ENCODE results near the gene RIC1. TPM values are rescaled to one million over a fixed set of nuclear protein-coding genes. Genes with fewer than 3 reads are reported as not detected.
"Not testable (repeated sequence)": the region's sequence is repeated elsewhere in the genome, so short reads cannot be mapped to it uniquely, and the experiment has no call there.

The RIC1 gene
- total RNA-seq, 1 donor, result 62.9 TPM

- not testable (repeated sequence) for H3K27me3 ChIP-seq (ENCODE audit: insufficient read depth, low read length); H3K9me3 ChIP-seq (ENCODE audit: low read depth, low read length); H3K4me1 ChIP-seq (ENCODE audit: insufficient read depth, low read length); H3K4me3 ChIP-seq (ENCODE audit: low read length)
Observed at GRCh38 chr9:5717434-5717833, 88.5 kb downstream of the RIC1 start.

GRCh38 chr9:5718296-5719032, 89.6 kb downstream of the RIC1 start:
- Histone ChIP-seq H3K4me1 (ENCODE audit: insufficient read depth, low read length) (no peaks in the 10 kb centered on the region), H3K27me3 (ENCODE audit: insufficient read depth, low read length) (no peaks in the 10 kb centered on the region), H3K4me3 (ENCODE audit: low read length) (no peak overlapping the region), H3K9me3 (ENCODE audit: low read depth, low read length) (no peaks in the 10 kb centered on the region)

DNA sequence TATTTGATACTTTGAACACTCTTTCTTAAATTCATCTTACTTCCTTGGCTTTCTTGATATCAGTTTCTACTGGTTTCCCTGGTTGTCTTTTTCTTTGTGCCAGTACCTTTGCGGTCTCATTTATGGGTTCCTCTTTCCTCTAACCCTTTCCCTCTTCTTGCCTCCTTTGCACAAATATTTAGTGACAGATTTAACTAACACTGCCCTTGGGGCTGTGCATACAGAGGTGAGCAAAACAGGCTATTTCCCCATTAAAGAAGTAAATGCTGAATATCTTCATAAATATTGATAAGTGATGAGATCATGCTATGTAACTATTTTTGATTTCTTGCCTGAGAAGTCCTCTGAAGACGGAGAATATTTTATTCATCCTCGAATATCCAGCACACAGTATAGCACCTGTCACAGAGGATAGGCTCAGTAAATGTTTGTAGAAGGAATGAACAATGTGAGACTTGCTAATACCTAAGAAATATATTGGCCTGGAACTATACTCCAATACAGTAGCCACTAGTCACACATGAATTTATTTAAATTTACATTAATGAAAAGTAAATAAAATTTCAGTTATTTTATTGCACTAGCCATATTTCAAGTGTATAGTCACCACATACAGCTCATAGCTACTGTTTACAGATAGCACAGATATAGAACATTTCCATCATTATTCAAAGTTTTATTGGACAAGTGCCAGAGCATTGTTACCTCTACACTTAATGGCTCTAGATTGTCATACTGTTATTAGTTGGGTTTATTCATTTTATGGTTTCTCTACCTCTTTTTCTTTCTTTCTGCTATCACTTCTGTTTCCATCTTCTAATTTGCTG, 90.4 kb downstream of the RIC1 start:
- H3K9me3 ChIP-seq (ENCODE audit: low read depth, low read length), result no peaks in the 10 kb centered on the region
- H3K4me3 ChIP-seq (ENCODE audit: low read length), result no peak overlapping the region
- H3K27me3 ChIP-seq (ENCODE audit: insufficient read depth, low read length), result no peaks in the 10 kb centered on the region
- no peaks in the 10 kb centered on the region for H3K4me1 ChIP-seq (ENCODE audit: insufficient read depth, low read length)

DNA sequence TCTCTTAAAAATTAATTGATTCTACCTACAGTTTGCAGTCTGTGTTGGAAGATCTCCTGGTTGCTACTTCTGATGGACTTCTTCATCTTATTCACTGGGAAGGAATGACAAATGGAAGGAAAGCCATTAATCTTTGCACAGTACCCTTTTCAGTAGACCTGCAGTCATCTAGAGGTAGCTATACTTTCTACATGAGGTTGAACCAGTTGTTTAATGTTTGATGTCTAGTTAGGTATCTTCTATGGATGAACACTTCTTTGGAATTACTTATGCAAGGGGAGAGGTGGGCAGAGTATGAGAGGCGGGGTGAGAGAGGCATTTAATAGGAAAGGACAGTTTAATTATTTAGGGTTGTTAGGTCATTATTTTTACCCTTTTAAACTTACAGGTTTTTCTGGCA, 91.2 kb downstream of the RIC1 start:
- H3K4me1 ChIP-seq (ENCODE audit: insufficient read depth, low read length), result no peaks in the 10 kb centered on the region
- H3K4me3 ChIP-seq (ENCODE audit: low read length), result no peak overlapping the region
- no peaks in the 10 kb centered on the region for H3K9me3 ChIP-seq (ENCODE audit: low read depth, low read length)
- H3K27me3 ChIP-seq (ENCODE audit: insufficient read depth, low read length), result no peaks in the 10 kb centered on the region

DNA sequence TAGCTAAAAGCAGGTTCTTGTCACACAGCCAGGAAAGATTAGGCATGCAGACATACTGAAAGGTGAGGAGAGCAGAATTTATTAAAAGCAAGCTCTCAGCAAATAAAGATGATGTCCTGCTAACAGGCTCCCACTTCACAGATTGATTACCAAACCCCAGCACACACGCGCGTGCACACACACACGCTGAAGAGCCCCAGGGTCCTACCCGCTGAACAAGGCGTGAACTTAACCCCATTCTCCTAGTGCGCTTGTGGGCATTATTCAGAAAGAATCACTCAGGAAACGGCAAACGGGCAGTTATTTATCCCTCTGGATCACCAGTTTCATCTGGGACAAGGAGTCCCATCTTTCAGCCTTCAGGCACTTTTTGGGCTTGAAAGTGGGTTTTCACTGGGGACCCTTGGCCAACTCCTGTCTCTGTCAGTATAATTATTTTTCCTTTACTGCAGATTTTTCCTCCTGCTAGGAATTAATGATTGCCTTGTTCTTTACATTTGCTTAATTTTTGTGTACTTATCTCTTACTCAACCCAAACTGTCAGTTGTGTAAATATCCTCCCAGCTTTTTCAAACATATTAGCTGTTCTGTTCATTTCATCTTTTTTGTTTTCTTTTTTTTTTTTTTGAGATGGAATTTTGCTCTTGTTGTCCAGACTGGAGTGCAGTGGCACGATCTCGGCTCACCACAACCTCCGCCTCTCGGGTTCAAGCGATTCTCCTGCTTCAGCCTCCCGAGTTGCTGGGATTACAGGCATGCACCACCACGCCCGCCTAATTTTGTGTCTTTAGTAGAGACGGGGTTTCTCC, 92.6 kb downstream of the RIC1 start:
- H3K9me3 ChIP-seq (ENCODE audit: low read depth, low read length), result no peaks in the 10 kb centered on the region
- no peak overlapping the region for H3K4me3 ChIP-seq (ENCODE audit: low read length)
- H3K27me3 ChIP-seq (ENCODE audit: insufficient read depth, low read length), result no peaks in the 10 kb centered on the region
- no peaks in the 10 kb centered on the region for H3K4me1 ChIP-seq (ENCODE audit: insufficient read depth, low read length)

DNA sequence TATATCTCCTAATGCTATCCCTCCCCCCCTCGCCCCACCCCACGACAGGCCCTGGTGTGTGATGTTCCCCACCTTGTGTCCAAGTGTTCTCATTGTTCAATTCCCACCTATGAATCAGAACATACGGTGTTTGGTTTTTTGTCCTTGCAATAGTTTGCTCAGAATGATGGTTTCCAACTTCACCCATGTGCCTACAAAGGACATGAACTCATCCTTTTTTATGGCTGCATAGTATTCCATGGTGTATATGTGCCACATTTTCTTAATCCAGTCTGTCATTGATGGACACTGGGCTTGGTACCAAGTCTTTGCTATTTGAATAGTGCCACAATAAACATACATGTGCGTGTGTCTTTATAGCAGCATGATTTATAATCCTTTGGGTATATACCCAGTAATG, 93.8 kb downstream of the RIC1 start:
- not testable (repeated sequence) for H3K27me3 ChIP-seq (ENCODE audit: insufficient read depth, low read length); H3K9me3 ChIP-seq (ENCODE audit: low read depth, low read length); H3K4me1 ChIP-seq (ENCODE audit: insufficient read depth, low read length); H3K4me3 ChIP-seq (ENCODE audit: low read length)

DNA sequence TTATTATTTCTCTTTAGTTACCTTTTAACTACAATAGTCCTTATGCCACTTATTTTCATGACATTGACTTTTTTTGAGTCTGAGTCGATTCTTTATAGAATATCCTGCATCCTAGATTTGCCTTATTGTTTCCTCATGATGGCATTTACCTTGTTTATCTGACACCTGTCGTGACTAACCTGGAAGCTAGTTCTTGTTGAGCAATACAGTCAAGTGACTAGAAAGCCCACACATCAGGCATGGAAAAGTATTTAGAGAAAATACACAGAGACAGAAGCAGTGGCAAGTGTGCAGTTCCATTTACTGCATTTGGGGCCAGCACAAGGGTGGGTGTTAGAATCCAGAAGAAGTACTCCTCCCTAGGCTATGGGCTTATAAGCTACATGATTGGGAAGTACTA, 106.2 kb downstream of the RIC1 start:
- Histone ChIP-seq H3K9me3 (ENCODE audit: low read depth, low read length) (no peaks in the 10 kb centered on the region), H3K4me3 (ENCODE audit: low read length) (no peak overlapping the region), H3K4me1 (ENCODE audit: insufficient read depth, low read length) (no peaks in the 10 kb centered on the region), H3K27me3 (ENCODE audit: insufficient read depth, low read length) (no peaks in the 10 kb centered on the region)

DNA sequence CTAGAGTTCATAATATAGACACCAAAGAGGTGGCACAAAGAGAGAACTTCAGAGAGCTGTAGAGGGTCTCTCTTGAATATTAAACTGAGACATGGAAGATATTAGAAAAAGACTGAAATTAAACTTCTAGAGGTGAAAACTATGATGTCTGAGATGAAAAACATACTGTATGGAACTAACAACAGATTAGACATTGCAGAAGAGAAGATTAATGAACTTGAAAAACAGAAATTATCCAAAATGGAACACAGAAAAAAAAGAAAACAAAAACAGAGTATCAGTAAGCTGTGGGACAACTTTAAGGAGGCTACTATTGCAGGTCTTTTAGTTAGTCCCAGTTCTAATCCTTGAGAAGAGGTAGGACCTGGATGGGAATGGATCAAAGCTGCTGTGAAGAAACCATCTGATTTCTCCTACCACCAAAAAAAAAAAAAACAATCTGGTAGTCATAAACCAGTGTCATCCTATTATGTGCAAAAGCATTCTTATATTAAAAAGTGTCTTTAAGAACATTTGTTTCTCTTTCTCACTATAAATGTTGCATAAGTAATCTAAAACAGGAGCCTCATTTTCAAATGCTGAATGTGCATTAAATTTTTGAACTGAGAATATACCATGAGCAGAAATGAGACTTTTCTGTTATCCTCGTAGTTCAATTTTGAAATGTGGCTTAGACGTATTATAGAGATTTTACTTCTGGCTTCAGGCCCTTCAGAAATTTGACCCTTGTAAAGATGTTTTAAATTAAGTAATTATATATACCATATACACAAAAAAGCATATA, 107.8 kb downstream of the RIC1 start:
- Histone ChIP-seq H3K9me3 (ENCODE audit: low read depth, low read length) (no peaks in the 10 kb centered on the region), H3K4me1 (ENCODE audit: insufficient read depth, low read length) (no peaks in the 10 kb centered on the region), H3K4me3 (ENCODE audit: low read length) (no peak overlapping the region), H3K27me3 (ENCODE audit: insufficient read depth, low read length) (no peaks in the 10 kb centered on the region)

DNA sequence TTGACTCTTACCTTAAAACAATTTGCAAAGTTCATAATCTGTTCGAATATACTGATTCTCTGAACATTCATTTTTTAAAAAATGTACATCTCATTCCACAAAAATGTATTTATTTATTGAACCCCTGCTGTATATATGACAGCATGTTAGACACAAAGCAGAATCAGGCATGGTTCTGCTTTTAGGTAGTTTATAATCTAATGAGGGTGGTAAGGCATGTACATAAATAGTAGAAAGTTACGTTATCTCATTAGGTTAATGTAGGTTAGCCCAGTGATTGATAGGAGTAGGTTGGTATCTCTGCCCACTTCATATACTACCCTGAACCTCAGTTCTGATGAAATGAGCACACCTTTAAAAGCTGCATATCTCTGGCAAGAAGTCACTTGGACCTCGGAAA, 114.2 kb downstream of the RIC1 start:
- Histone ChIP-seq H3K9me3 (ENCODE audit: low read depth, low read length) (no peaks in the 10 kb centered on the region), H3K27me3 (ENCODE audit: insufficient read depth, low read length) (no peaks in the 10 kb centered on the region), H3K4me1 (ENCODE audit: insufficient read depth, low read length) (no peaks in the 10 kb centered on the region), H3K4me3 (ENCODE audit: low read length) (no peak overlapping the region)

DNA sequence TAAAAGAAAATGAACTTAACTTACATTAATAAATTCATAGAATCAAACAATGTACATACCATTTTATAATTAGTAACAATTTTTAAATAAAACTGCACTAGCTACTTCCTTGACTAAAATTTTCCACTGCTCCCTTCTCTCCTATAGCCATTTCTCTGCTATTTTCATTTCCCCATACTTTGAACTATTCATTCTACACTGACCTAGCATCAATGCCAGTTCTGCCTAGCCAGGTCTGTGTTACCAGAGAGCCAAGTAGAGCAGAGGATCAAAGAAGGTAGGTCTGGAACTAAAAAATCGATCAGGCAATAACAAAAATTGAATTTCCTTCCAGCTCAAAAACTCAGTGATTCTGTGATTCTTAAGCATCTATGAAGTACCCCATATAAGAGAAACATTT, 119.5 kb downstream of the RIC1 start:
- Histone ChIP-seq H3K4me1 (ENCODE audit: insufficient read depth, low read length) (no peaks in the 10 kb centered on the region), H3K4me3 (ENCODE audit: low read length) (no peak overlapping the region), H3K27me3 (ENCODE audit: insufficient read depth, low read length) (no peaks in the 10 kb centered on the region), H3K9me3 (ENCODE audit: low read depth, low read length) (no peaks in the 10 kb centered on the region)

DNA sequence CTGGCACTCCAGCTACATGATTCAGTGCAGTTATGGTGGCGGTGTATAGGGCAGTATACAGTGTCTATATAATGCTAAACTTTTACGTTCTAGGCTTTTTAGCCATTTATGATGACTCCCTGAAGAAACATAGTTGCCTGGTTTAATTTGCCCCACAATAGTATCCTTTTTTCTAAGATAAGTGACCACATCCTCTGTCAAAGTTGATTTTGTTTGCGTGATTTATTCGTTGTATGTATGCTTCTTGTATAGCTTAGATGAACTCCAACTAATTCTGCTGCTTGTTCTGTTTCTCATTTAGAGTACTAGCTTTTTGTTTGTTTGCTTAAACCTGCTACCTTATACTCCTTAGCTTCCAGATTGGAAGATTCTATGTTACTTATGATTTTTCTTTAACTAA, 120.4 kb downstream of the RIC1 start:
- no peaks in the 10 kb centered on the region for H3K4me1 ChIP-seq (ENCODE audit: insufficient read depth, low read length)
- no peak overlapping the region for H3K4me3 ChIP-seq (ENCODE audit: low read length)
- H3K27me3 ChIP-seq (ENCODE audit: insufficient read depth, low read length), result no peaks in the 10 kb centered on the region
- H3K9me3 ChIP-seq (ENCODE audit: low read depth, low read length), result no peaks in the 10 kb centered on the region

DNA sequence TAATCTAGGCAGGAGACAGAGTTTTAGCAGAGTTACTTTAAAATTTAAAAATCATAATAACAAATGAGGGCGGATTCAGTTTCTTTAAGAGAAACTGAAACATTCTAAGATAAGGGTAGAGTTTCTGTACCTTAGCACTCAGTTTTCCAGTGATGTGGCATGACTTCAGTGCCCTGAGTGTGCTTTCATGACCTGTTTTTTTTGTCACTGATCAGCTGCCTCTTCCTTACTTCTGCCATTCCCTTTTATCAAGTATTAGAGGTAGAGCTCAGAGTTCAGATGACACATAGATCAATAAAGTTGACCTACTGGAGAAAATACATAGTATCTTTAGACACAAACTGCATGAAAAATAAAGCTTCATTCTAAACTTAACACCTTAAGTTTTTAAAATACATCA, 121.7 kb downstream of the RIC1 start:
- Histone ChIP-seq H3K27me3 (ENCODE audit: insufficient read depth, low read length) (no peaks in the 10 kb centered on the region), H3K9me3 (ENCODE audit: low read depth, low read length) (no peaks in the 10 kb centered on the region), H3K4me3 (ENCODE audit: low read length) (no peak overlapping the region), H3K4me1 (ENCODE audit: insufficient read depth, low read length) (no peaks in the 10 kb centered on the region)

- no peaks in the 10 kb centered on the region for H3K4me1 ChIP-seq (ENCODE audit: insufficient read depth, low read length)
- no peak overlapping the region for H3K4me3 ChIP-seq (ENCODE audit: low read length)
- H3K9me3 ChIP-seq (ENCODE audit: low read depth, low read length), result no peaks in the 10 kb centered on the region
- H3K27me3 ChIP-seq (ENCODE audit: insufficient read depth, low read length), result no peaks in the 10 kb centered on the region
Observed at GRCh38 chr9:5756633-5757032, 127.7 kb downstream of the RIC1 start.

- H3K4me1 ChIP-seq (ENCODE audit: insufficient read depth, low read length), result no peaks in the 10 kb centered on the region
- H3K9me3 ChIP-seq (ENCODE audit: low read depth, low read length), result no peaks in the 10 kb centered on the region
- H3K27me3 ChIP-seq (ENCODE audit: insufficient read depth, low read length), result no peaks in the 10 kb centered on the region
- no peak overlapping the region for H3K4me3 ChIP-seq (ENCODE audit: low read length)
Observed at GRCh38 chr9:5760338-5760737, 131.4 kb downstream of the RIC1 start.

- Histone ChIP-seq H3K27me3 (ENCODE audit: insufficient read depth, low read length) (no peaks in the 10 kb centered on the region), H3K9me3 (ENCODE audit: low read depth, low read length) (no peaks in the 10 kb centered on the region), H3K4me3 (ENCODE audit: low read length) (no peak overlapping the region), H3K4me1 (ENCODE audit: insufficient read depth, low read length) (no peaks in the 10 kb centered on the region)
Observed at GRCh38 chr9:5762421-5762820, 133.5 kb downstream of the RIC1 start.

All from mononuclear cell (primary cell).